ENCODE results near the gene PLCB4.

GRCh38 chr20:9342651-9343050 lies 273.8 kb downstream of the PLCB4 start:
- TF ChIP-seq, protein P1, sequence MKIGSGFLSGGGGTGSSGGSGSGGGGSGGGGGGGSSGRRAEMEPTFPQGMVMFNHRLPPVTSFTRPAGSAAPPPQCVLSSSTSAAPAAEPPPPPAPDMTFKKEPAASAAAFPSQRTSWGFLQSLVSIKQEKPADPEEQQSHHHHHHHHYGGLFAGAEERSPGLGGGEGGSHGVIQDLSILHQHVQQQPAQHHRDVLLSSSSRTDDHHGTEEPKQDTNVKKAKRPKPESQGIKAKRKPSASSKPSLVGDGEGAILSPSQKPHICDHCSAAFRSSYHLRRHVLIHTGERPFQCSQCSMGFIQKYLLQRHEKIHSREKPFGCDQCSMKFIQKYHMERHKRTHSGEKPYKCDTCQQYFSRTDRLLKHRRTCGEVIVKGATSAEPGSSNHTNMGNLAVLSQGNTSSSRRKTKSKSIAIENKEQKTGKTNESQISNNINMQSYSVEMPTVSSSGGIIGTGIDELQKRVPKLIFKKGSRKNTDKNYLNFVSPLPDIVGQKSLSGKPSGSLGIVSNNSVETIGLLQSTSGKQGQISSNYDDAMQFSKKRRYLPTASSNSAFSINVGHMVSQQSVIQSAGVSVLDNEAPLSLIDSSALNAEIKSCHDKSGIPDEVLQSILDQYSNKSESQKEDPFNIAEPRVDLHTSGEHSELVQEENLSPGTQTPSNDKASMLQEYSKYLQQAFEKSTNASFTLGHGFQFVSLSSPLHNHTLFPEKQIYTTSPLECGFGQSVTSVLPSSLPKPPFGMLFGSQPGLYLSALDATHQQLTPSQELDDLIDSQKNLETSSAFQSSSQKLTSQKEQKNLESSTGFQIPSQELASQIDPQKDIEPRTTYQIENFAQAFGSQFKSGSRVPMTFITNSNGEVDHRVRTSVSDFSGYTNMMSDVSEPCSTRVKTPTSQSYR (CRISPR knock-in tag; IDR thresholded peaks at IDR 0.05) = no peak
- TF ChIP-seq CTCF (IDR thresholded peaks at IDR 0.05) = no peak
- TF ChIP-seq ATF3 (CRISPR knock-in tag; conservative IDR thresholded peaks at IDR 0.05) = no peak
- TF ChIP-seq JUN (CRISPR knock-in tag; IDR thresholded peaks at IDR 0.05) = no peak
- TF ChIP-seq MAX (CRISPR knock-in tag; IDR thresholded peaks at IDR 0.05) = no peak

All from WTC11 (cell line).